ENCODE data around the gene SLC12A7. TPM values are rescaled to one million over a fixed set of nuclear protein-coding genes. Genes with fewer than 3 reads are reported as not detected.

SLC12A7 gene
- total RNA-seq, 1 donor from 2014 or later, result 80.8 TPM

GRCh38 chr5:1048861-1049838 lies 62.7 kb downstream of the SLC12A7 start:
- no peak overlapping the region for H3K4me3 Mint-ChIP-seq (ENCODE audit: low read depth)
- TF ChIP-seq CTCF (IDR thresholded peaks at IDR 0.05; ENCODE audit: unreplicated experiment), result no peak
- H3K27ac Mint-ChIP-seq, result peak overlapping the region; percentile 46
- no peaks in the 10 kb centered on the region for H3K27me3 Mint-ChIP-seq
- H3K36me3 Mint-ChIP-seq (ENCODE audit: insufficient read depth), result peaks cover 6% of the 10 kb centered on the region
- no peaks in the 10 kb centered on the region for H3K4me1 Mint-ChIP-seq (ENCODE audit: low read depth)
- H3K9me3 Mint-ChIP-seq (ENCODE audit: low read depth), result peaks cover 33% of the 10 kb centered on the region
- no peak for DNase-seq (ENCODE audit: low spot score, unreplicated experiment)

- Mint-ChIP-seq H3K27ac (peak overlapping the region; percentile 72), H3K27me3 (no peaks in the 10 kb centered on the region), H3K4me1 (ENCODE audit: low read depth) (no peaks in the 10 kb centered on the region), H3K36me3 (ENCODE audit: insufficient read depth) (peaks cover 6% of the 10 kb centered on the region), H3K9me3 (ENCODE audit: low read depth) (peaks cover 42% of the 10 kb centered on the region), H3K4me3 (ENCODE audit: low read depth) (no peak overlapping the region)
- no peak for DNase-seq (ENCODE audit: low spot score, unreplicated experiment)
- TF ChIP-seq CTCF (IDR thresholded peaks at IDR 0.05; ENCODE audit: unreplicated experiment), result no peak
Observed at GRCh38 chr5:1048162-1048721, 63.6 kb downstream of the SLC12A7 start.

- no peak overlapping the region for H3K27ac Mint-ChIP-seq
- H3K4me3 Mint-ChIP-seq (ENCODE audit: low read depth), result no peak overlapping the region
Observed at GRCh38 chr5:1047332-1047965, 64.4 kb downstream of the SLC12A7 start.

GRCh38 chr5:1045960-1046560 lies 65.8 kb downstream of the SLC12A7 start:
- H3K27ac Mint-ChIP-seq, result no peak overlapping the region
- H3K36me3 Mint-ChIP-seq (ENCODE audit: insufficient read depth), result peaks cover 7% of the 10 kb centered on the region
- DNase-seq (ENCODE audit: low spot score, unreplicated experiment), result no peak
- H3K27me3 Mint-ChIP-seq, result no peaks in the 10 kb centered on the region
- H3K4me3 Mint-ChIP-seq (ENCODE audit: low read depth), result no peak overlapping the region
- TF ChIP-seq CTCF (IDR thresholded peaks at IDR 0.05; ENCODE audit: unreplicated experiment), result no peak
- H3K4me1 Mint-ChIP-seq (ENCODE audit: low read depth), result no peaks in the 10 kb centered on the region
- H3K9me3 Mint-ChIP-seq (ENCODE audit: low read depth), result peaks cover 64% of the 10 kb centered on the region

More at GRCh38 chr5:1047332-1047965, 64.4 kb downstream of the SLC12A7 start:
- Mint-ChIP-seq H3K9me3 (ENCODE audit: low read depth) (peaks cover 50% of the 10 kb centered on the region), H3K27me3 (no peaks in the 10 kb centered on the region), H3K36me3 (ENCODE audit: insufficient read depth) (peaks cover 6% of the 10 kb centered on the region), H3K4me1 (ENCODE audit: low read depth) (no peaks in the 10 kb centered on the region)
- no peak for DNase-seq (ENCODE audit: low spot score, unreplicated experiment)
- no peak for TF ChIP-seq CTCF (IDR thresholded peaks at IDR 0.05; ENCODE audit: unreplicated experiment)

GRCh38 chr5:1044117-1044516 lies 67.7 kb downstream of the SLC12A7 start:
- peaks cover 74% of the 10 kb centered on the region for H3K9me3 Mint-ChIP-seq (ENCODE audit: low read depth)
- H3K4me3 Mint-ChIP-seq (ENCODE audit: low read depth), result no peak overlapping the region
- H3K36me3 Mint-ChIP-seq (ENCODE audit: insufficient read depth), result peaks cover 17% of the 10 kb centered on the region
- no peaks in the 10 kb centered on the region for H3K4me1 Mint-ChIP-seq (ENCODE audit: low read depth)
- TF ChIP-seq CTCF (IDR thresholded peaks at IDR 0.05; ENCODE audit: unreplicated experiment), result no peak
- no peak overlapping the region for H3K27ac Mint-ChIP-seq
- H3K27me3 Mint-ChIP-seq, result no peaks in the 10 kb centered on the region
- no peak for DNase-seq (ENCODE audit: low spot score, unreplicated experiment)
